Trophoblast cell (in vitro differentiated cells and primary cell): ENCODE data around the gene NKPD1.
A peak's percentile ranks its signal among the peaks of the same experiment; 100 is the strongest.

ENCODE experiments used
- DNase-seq, 2 donors: peaks; one replicate each; pipeline ENCODE4 v3.0.0-alpha.2; 2016
- H2AFZ ChIP-seq: 2 replicates; pipeline ENCODE4 v1.6.1; 2013; ENCODE audit warnings: low read length, moderate library complexity, mild to moderate bottlenecking; ENCODE audit not compliant: insufficient read depth, poor library complexity
- H2AK5ac ChIP-seq: 2 replicates; pipeline ENCODE4 v1.6.1; 2013; ENCODE audit warnings: mild to moderate bottlenecking, low read length
- H2BK120ac ChIP-seq: 2 replicates; pipeline ENCODE4 v1.6.1; 2013; ENCODE audit warnings: low read length, mild to moderate bottlenecking, moderate library complexity; ENCODE audit not compliant: insufficient read depth, poor library complexity
- H2BK12ac ChIP-seq: 2 replicates; pipeline ENCODE4 v1.6.1; 2013; ENCODE audit warnings: mild to moderate bottlenecking, low read length, moderate library complexity
- H2BK5ac ChIP-seq: 2 replicates; pipeline ENCODE4 v1.6.1; 2013; ENCODE audit warnings: low read length, low read depth, moderate library complexity, mild to moderate bottlenecking; ENCODE audit not compliant: poor library complexity
- H3K14ac ChIP-seq: 2 replicates; pipeline ENCODE4 v1.6.1; 2013; ENCODE audit warnings: mild to moderate bottlenecking, low read length
- H3K18ac ChIP-seq: 2 replicates; pipeline ENCODE4 v1.6.1; 2013; ENCODE audit warnings: mild to moderate bottlenecking, low read length
- H3K23ac ChIP-seq: 2 replicates; pipeline ENCODE4 v1.6.1; 2013; ENCODE audit warnings: low read length
- H3K27ac ChIP-seq: 2 replicates; pipeline ENCODE4 v1.5.1; 2013; ENCODE audit warnings: low read depth, mild to moderate bottlenecking, inconsistent platforms, low read length, moderate library complexity
- H3K27me3 ChIP-seq: 2 replicates; pipeline ENCODE4 v1.6.1; 2013; ENCODE audit warnings: inconsistent platforms, mild to moderate bottlenecking, low read length, moderate library complexity; ENCODE audit not compliant: insufficient read depth
- H3K36me3 ChIP-seq, 2 experiments: 1 replicate in 1 of 2; 2 replicates in 1 of 2; pipeline ENCODE4 v1.6.1; 2013; ENCODE audit warnings: low read length in 2 of 2, mild to moderate bottlenecking in 2 of 2, moderate library complexity in 1 of 2; ENCODE audit not compliant: insufficient read depth in 2 of 2, control insufficient read depth in 1 of 2
- H3K4ac ChIP-seq: 2 replicates; pipeline ENCODE4 v1.6.1; 2013; ENCODE audit warnings: low read depth, mild to moderate bottlenecking, low read length, moderate library complexity
- H3K4me1 ChIP-seq, 2 experiments: 1 replicate in 1 of 2; 2 replicates in 1 of 2; pipeline ENCODE4 v1.6.1; 2013; ENCODE audit warnings: low read length in 2 of 2, mild to moderate bottlenecking in 2 of 2, moderate library complexity in 1 of 2; ENCODE audit not compliant: insufficient read depth in 2 of 2, control insufficient read depth in 1 of 2
- H3K4me2 ChIP-seq: 2 replicates; pipeline ENCODE4 v1.6.1; 2013; ENCODE audit warnings: inconsistent platforms, mild to moderate bottlenecking, low read length, moderate library complexity
- H3K4me3 ChIP-seq: 2 replicates; pipeline ENCODE4 v1.5.1; 2013; ENCODE audit warnings: mild to moderate bottlenecking, low read depth, low read length, inconsistent platforms
- H3K79me1 ChIP-seq: one replicate; pipeline ENCODE4 v1.6.1; 2013; ENCODE audit warnings: low read length
- H3K79me2 ChIP-seq: 2 replicates; pipeline ENCODE4 v1.6.1; 2013; ENCODE audit warnings: low read length, mild to moderate bottlenecking; ENCODE audit not compliant: control insufficient read depth, insufficient read depth, poor library complexity
- H3K9ac ChIP-seq: 2 replicates; pipeline ENCODE4 v1.6.1; 2013; ENCODE audit warnings: mild to moderate bottlenecking, low read length
- H3K9me3 ChIP-seq: 2 replicates; pipeline ENCODE4 v1.6.1; 2013; ENCODE audit warnings: low read depth, mild to moderate bottlenecking, control low read depth, inconsistent platforms, low read length; ENCODE audit not compliant: insufficient read depth
- H4K12ac ChIP-seq: 2 replicates; pipeline ENCODE4 v1.6.1; 2013; ENCODE audit warnings: low read depth, mild to moderate bottlenecking, low read length, moderate library complexity
- H4K8ac ChIP-seq: 2 replicates; pipeline ENCODE4 v1.6.1; 2013; ENCODE audit warnings: low read depth, mild to moderate bottlenecking, low read length, moderate library complexity
- H4K91ac ChIP-seq: one replicate; pipeline ENCODE4 v1.6.1; 2013; ENCODE audit warnings: low read depth, mild to moderate bottlenecking, low read length, moderate library complexity
- WGBS: extraction: QIAGEN DNeasy Blood & Tissue Kit; methylation state at CpG from one replicate; pipeline ENCODE4 v1.1.7; 2013; ENCODE audit warnings: missing lambda C conversion rate; ENCODE audit not compliant: insufficient read length, insufficient coverage; ENCODE audit errors: extremely low coverage; 5-methylcytosine and 5-hydroxymethylcytosine counted together

NKPD1 gene

GRCh38 chr19:45137179-45137761 lies 23.5 kb downstream of the NKPD1 start:
- Histone ChIP-seq H3K18ac (peak overlapping the region; percentile 16), H4K91ac (no peak overlapping the region), H4K8ac (no peak overlapping the region), H3K4me2 (no peak overlapping the region), H3K79me1 (no peaks in the 10 kb centered on the region), H3K9me3 (no peaks in the 10 kb centered on the region), H2AFZ (no peak overlapping the region), H3K36me3 (peaks cover 15 to 18% of the 10 kb centered on the region in 2 experiments), H3K4me3 (no peak overlapping the region), H3K27me3 (no peaks in the 10 kb centered on the region), H3K79me2 (no peaks in the 10 kb centered on the region), H3K9ac (no peak overlapping the region), H3K23ac (no peak overlapping the region), H3K27ac (no peak overlapping the region), H3K4me1 (peaks cover 4 to 5% of the 10 kb centered on the region in 2 experiments), H2BK120ac (no peak overlapping the region), H2BK5ac (no peak overlapping the region), H3K4ac (no peak overlapping the region), H3K14ac (no peak overlapping the region), H4K12ac (no peak overlapping the region), H2AK5ac (no peak overlapping the region), H2BK12ac (no peak overlapping the region)
- DNase-seq: no peak
- WGBS: no CpG with 5 or more reads among the region's 17 CpGs

GRCh38 chr19:45136507-45137178 lies 24.1 kb downstream of the NKPD1 start:
- H3K4ac ChIP-seq: peak overlapping the region; percentile 30
- no peak overlapping the region for H2BK120ac ChIP-seq
- H3K4me2 ChIP-seq: no peak overlapping the region
- no peaks in the 10 kb centered on the region for H3K79me2 ChIP-seq
- no CpG with 5 or more reads among the region's 12 CpGs for WGBS
- no peak overlapping the region for H2AFZ ChIP-seq
- no peaks in the 10 kb centered on the region for H3K9me3 ChIP-seq
- no peak overlapping the region for H2AK5ac ChIP-seq
- DNase-seq: no peak
- no peak overlapping the region for H4K8ac ChIP-seq
- H3K36me3 ChIP-seq: peaks cover 9 to 12% of the 10 kb centered on the region in 2 experiments
- no peak overlapping the region for H3K14ac ChIP-seq
- no peaks in the 10 kb centered on the region for H3K27me3 ChIP-seq
- no peak overlapping the region for H3K23ac ChIP-seq
- no peak overlapping the region for H3K27ac ChIP-seq
- peak overlapping the region; percentile 73 for H3K18ac ChIP-seq
- H3K79me1 ChIP-seq: no peaks in the 10 kb centered on the region
- no peak overlapping the region for H3K9ac ChIP-seq
- no peak overlapping the region for H2BK12ac ChIP-seq
- no peak overlapping the region for H2BK5ac ChIP-seq
- peaks cover 4 to 5% of the 10 kb centered on the region in 2 experiments for H3K4me1 ChIP-seq
- H4K12ac ChIP-seq: no peak overlapping the region
- no peak overlapping the region for H3K4me3 ChIP-seq
- peak overlapping the region; percentile 65 for H4K91ac ChIP-seq

GRCh38 chr19:45135176-45135885 lies 25.5 kb downstream of the NKPD1 start:
- no peak overlapping the region for H3K23ac ChIP-seq
- no peak overlapping the region for H3K4ac ChIP-seq
- H2BK12ac ChIP-seq: no peak overlapping the region
- no peaks in the 10 kb centered on the region for H3K27me3 ChIP-seq
- H3K27ac ChIP-seq: no peak overlapping the region
- no peak overlapping the region for H3K4me2 ChIP-seq
- no peaks in the 10 kb centered on the region for H3K79me2 ChIP-seq
- no peak overlapping the region for H2BK120ac ChIP-seq
- H3K9me3 ChIP-seq: no peaks in the 10 kb centered on the region
- H3K4me1 ChIP-seq: peaks cover 4 to 5% of the 10 kb centered on the region in 2 experiments
- no peak for DNase-seq
- no peak overlapping the region for H3K9ac ChIP-seq
- H3K14ac ChIP-seq: no peak overlapping the region
- H4K91ac ChIP-seq: no peak overlapping the region
- no peaks in the 10 kb centered on the region for H3K79me1 ChIP-seq
- no CpG with 5 or more reads among the region's 21 CpGs for WGBS
- H2BK5ac ChIP-seq: no peak overlapping the region
- no peak overlapping the region for H2AFZ ChIP-seq
- H3K18ac ChIP-seq: peak overlapping the region; percentile 54
- no peak overlapping the region for H4K12ac ChIP-seq
- no peak overlapping the region for H3K4me3 ChIP-seq
- H2AK5ac ChIP-seq: no peak overlapping the region
- no peak overlapping the region for H4K8ac ChIP-seq
- no peaks in the 10 kb centered on the region for H3K36me3 ChIP-seq

GRCh38 chr19:45133661-45134060 lies 27.1 kb downstream of the NKPD1 start:
- Histone ChIP-seq H3K4ac (no peak overlapping the region), H2BK120ac (no peak overlapping the region), H3K23ac (no peak overlapping the region), H3K4me2 (no peak overlapping the region), H3K18ac (no peak overlapping the region), H2BK5ac (no peak overlapping the region), H3K4me1 (peaks cover 4 to 5% of the 10 kb centered on the region in 2 experiments), H3K79me1 (no peaks in the 10 kb centered on the region), H3K27me3 (no peaks in the 10 kb centered on the region), H3K9ac (no peak overlapping the region), H3K27ac (no peak overlapping the region), H2BK12ac (no peak overlapping the region), H2AFZ (no peak overlapping the region), H3K14ac (no peak overlapping the region), H3K4me3 (no peak overlapping the region), H4K12ac (no peak overlapping the region), H3K9me3 (no peaks in the 10 kb centered on the region), H4K8ac (no peak overlapping the region), H3K36me3 (no peaks in the 10 kb centered on the region), H2AK5ac (no peak overlapping the region), H4K91ac (no peak overlapping the region), H3K79me2 (no peaks in the 10 kb centered on the region)
- DNase-seq: no peak
- no CpG with 5 or more reads among the region's 8 CpGs for WGBS
